H1 (cell line): Measurements from ENCODE around the gene VPS13D. TPM values are rescaled to one million over a fixed set of nuclear protein-coding genes. Genes with fewer than 3 reads are reported as not detected.

Experiments
- CTCF ChIA-PET: fragments of 300-600 bp; sonication (Branson Sonifier 250); formaldehyde crosslinking; loops from one replicate; lab custom pipeline; 2021; ENCODE audit not compliant: partially characterized antibody; lab: Charles Lee
- POLR2A ChIA-PET: fragments of 300-600 bp; sonication (Branson Sonifier 250); formaldehyde crosslinking; loops from one replicate; lab custom pipeline; 2021; ENCODE audit warnings: inconsistent platforms; ENCODE audit not compliant: partially characterized antibody; lab: Charles Lee
- DNase-seq, 2 experiments: peaks; one replicate each; pipeline versions ENCODE4 v3.0.0 to v3.0.0-alpha.2; 2010 to 2022; ENCODE audit warnings: low spot score in 2 of 2, low read depth in 1 of 2, mixed read lengths in 1 of 2
- FAIRE-seq: peaks from 2 replicates; lab custom pipeline; 2011; peaks lifted over from hg19 to GRCh38; lab: Jason Lieb, UNC
- H2AFZ ChIP-seq: 2 replicates; pipeline ENCODE4 v1.8.1; 2012; ENCODE audit warnings: low read length, inconsistent platforms
- H2AK5ac ChIP-seq: 2 replicates; pipeline ENCODE4 v1.6.1; 2013; ENCODE audit warnings: low read depth, low read length
- H2BK120ac ChIP-seq: replicated peaks from 2 replicates; pipeline ENCODE3; 2013; ENCODE audit warnings: low read depth, low read length, inconsistent platforms
- H2BK12ac ChIP-seq: 2 replicates; pipeline ENCODE4 v1.6.1; 2013; ENCODE audit warnings: low read depth, low read length
- H2BK15ac ChIP-seq: 2 replicates; pipeline ENCODE4 v1.6.1; 2013; ENCODE audit warnings: low read length
- H2BK20ac ChIP-seq: 2 replicates; pipeline ENCODE4 v1.6.1; 2013; ENCODE audit warnings: low read length
- H2BK5ac ChIP-seq: 2 replicates; pipeline ENCODE4 v1.6.1; 2013; ENCODE audit warnings: low read depth, low read length
- H3K14ac ChIP-seq: 2 replicates; pipeline ENCODE4 v1.6.1; 2013; ENCODE audit warnings: inconsistent platforms; ENCODE audit not compliant: insufficient read length
- H3K18ac ChIP-seq: 2 replicates; pipeline ENCODE4 v1.6.1; 2013; ENCODE audit warnings: low read length; ENCODE audit errors: extremely low read depth
- H3K23ac ChIP-seq: 2 replicates; pipeline ENCODE4 v1.6.1; 2013; ENCODE audit warnings: inconsistent platforms; ENCODE audit not compliant: insufficient read length
- H3K23me2 ChIP-seq: 2 replicates; pipeline ENCODE4 v1.6.1; 2013; ENCODE audit warnings: low read depth, low read length
- H3K27ac ChIP-seq: 2 replicates; pipeline ENCODE4 v1.6.1; 2011; ENCODE audit warnings: low read depth, low read length, inconsistent platforms
- H3K27me3 ChIP-seq, 4 experiments: replicated peaks in 1 of 4; 1 replicate in 1 of 4; 2 replicates in 3 of 4; pipeline versions ENCODE4 v1.6.1 to v1.8.1; 2011 to 2013; ENCODE audit warnings: low read length in 3 of 4, mild to moderate bottlenecking in 3 of 4, inconsistent platforms in 2 of 4, mixed read lengths in 2 of 4, moderate library complexity in 1 of 4; ENCODE audit not compliant: control insufficient read depth in 3 of 4, insufficient read depth in 3 of 4; ENCODE audit errors: extremely low read depth in 1 of 4
- H3K36me3 ChIP-seq, 4 experiments: 2 replicates each; pipeline versions ENCODE4 v1.6.1 to v1.8.1; 2011 to 2013; ENCODE audit warnings: mild to moderate bottlenecking in 4 of 4, low read length in 3 of 4, moderate library complexity in 2 of 4, control low read depth in 1 of 4, inconsistent platforms in 1 of 4; ENCODE audit not compliant: insufficient read depth in 4 of 4, control insufficient read depth in 2 of 4
- H3K4ac ChIP-seq: replicated peaks from 2 replicates; pipeline ENCODE3; 2013; ENCODE audit warnings: low read length, low read depth, mixed read lengths, inconsistent platforms; ENCODE audit not compliant: insufficient read length
- H3K4me1 ChIP-seq, 4 experiments: replicated peaks in 1 of 4; 1 replicate in 1 of 4; 2 replicates in 3 of 4; pipeline versions ENCODE4 v1.6.1 to v1.8.1; 2011 to 2013; ENCODE audit warnings: low read length in 3 of 4, inconsistent platforms in 2 of 4, mixed read lengths in 1 of 4; ENCODE audit not compliant: insufficient read depth in 4 of 4, control insufficient read depth in 3 of 4
- H3K4me2 ChIP-seq, 2 experiments: 2 replicates each; pipeline versions ENCODE4 v1.6.1 to v1.8.1; 2011 to 2013; ENCODE audit warnings: low read depth in 2 of 2, low read length in 2 of 2, control low read depth in 1 of 2, inconsistent platforms in 1 of 2, mild to moderate bottlenecking in 1 of 2; ENCODE audit not compliant: insufficient read depth in 1 of 2
- H3K4me3 ChIP-seq, 4 experiments: fragments of 200-600, 300-600 bp in 1 of 4; sonication (generic), shearing (Covaris generic), sonication (Bioruptor Twin) in 1 of 4; 2 replicates each; pipeline versions ENCODE4 v1.5.1 to v1.8.1; 2011 to 2016; ENCODE audit warnings: low read length in 4 of 4, low read depth in 3 of 4, control low read depth in 2 of 4, inconsistent platforms in 2 of 4, mild to moderate bottlenecking in 2 of 4, mixed read lengths in 1 of 4, moderate library complexity in 1 of 4; ENCODE audit not compliant: insufficient read depth in 2 of 4; ENCODE audit errors: extremely low read depth in 1 of 4
- H3K56ac ChIP-seq: replicated peaks from 2 replicates; pipeline ENCODE3; 2013; ENCODE audit warnings: low read depth, mild to moderate bottlenecking, mixed read lengths, low read length, inconsistent platforms; ENCODE audit not compliant: insufficient read length
- H3K79me1 ChIP-seq: 2 replicates; pipeline ENCODE4 v1.6.1; 2013; ENCODE audit warnings: low read depth, low read length, control low read depth
- H3K79me2 ChIP-seq, 2 experiments: 2 replicates each; pipeline versions ENCODE4 v1.6.1 to v1.8.1; 2012 to 2013; ENCODE audit warnings: low read length in 2 of 2, mild to moderate bottlenecking in 2 of 2, inconsistent platforms in 1 of 2; ENCODE audit not compliant: insufficient read depth in 2 of 2, control insufficient read depth in 1 of 2
- H3K9ac ChIP-seq, 4 experiments: replicated peaks in 1 of 4; 1 replicate in 1 of 4; 2 replicates in 3 of 4; pipeline versions ENCODE4 v1.6.1 to v1.8.1; 2011 to 2013; ENCODE audit warnings: low read depth in 3 of 4, low read length in 3 of 4, control low read depth in 2 of 4, mild to moderate bottlenecking in 2 of 4, moderate library complexity in 2 of 4, inconsistent platforms in 1 of 4; ENCODE audit errors: extremely low read depth in 1 of 4
- H3K9me3 ChIP-seq, 2 experiments: 2 replicates each; pipeline versions ENCODE4 v1.6.1 to v1.8.1; 2012 to 2013; ENCODE audit warnings: mild to moderate bottlenecking in 2 of 2, moderate library complexity in 2 of 2, control low read depth in 1 of 2, inconsistent platforms in 1 of 2, low read depth in 1 of 2, low read length in 1 of 2, mixed read lengths in 1 of 2; ENCODE audit not compliant: insufficient read depth in 2 of 2
- H4K20me1 ChIP-seq, 2 experiments: replicated peaks in 1 of 2; 2 replicates each; pipeline versions ENCODE3 to v1.8.1; 2011 to 2013; ENCODE audit warnings: inconsistent platforms in 2 of 2, low read length in 2 of 2, mild to moderate bottlenecking in 1 of 2; ENCODE audit not compliant: insufficient read depth in 2 of 2, control insufficient read depth in 1 of 2
- H4K5ac ChIP-seq: 2 replicates; pipeline ENCODE4 v1.6.1; 2013; ENCODE audit warnings: low read length, low read depth, mixed read lengths, inconsistent platforms; ENCODE audit not compliant: insufficient read length
- H4K8ac ChIP-seq: 2 replicates; pipeline ENCODE4 v1.8.0; 2013; ENCODE audit warnings: mild to moderate bottlenecking, moderate library complexity, low read length, inconsistent platforms; ENCODE audit not compliant: insufficient read depth; ENCODE audit errors: extremely low read depth
- H4K91ac ChIP-seq: replicated peaks from 2 replicates; pipeline ENCODE3; 2013; ENCODE audit warnings: low read length, mixed read lengths, inconsistent platforms; ENCODE audit not compliant: insufficient read length
- CHD1 ChIP-seq: IDR thresholded peaks from 2 replicates; pipeline ENCODE4 v1.6.1; 2012; ENCODE audit warnings: low read depth, low read length, improper control_type of control experiment
- CREB1 ChIP-seq: IDR thresholded peaks from 2 replicates; pipeline ENCODE4 v1.6.1; 2012; ENCODE audit warnings: inconsistent platforms
- EP300 ChIP-seq, 2 experiments: IDR thresholded peaks; 1 replicate in 1 of 2; 2 replicates in 1 of 2; pipeline ENCODE4 v1.6.1; 2011 to 2012; ENCODE audit warnings: low read depth in 2 of 2, low read length in 2 of 2, mild to moderate bottlenecking in 2 of 2, borderline replicate concordance in 1 of 2, inconsistent platforms in 1 of 2, moderate library complexity in 1 of 2
- FOSL1 ChIP-seq: IDR thresholded peaks from 2 replicates; pipeline ENCODE4 v1.6.1; 2011; ENCODE audit warnings: mild to moderate bottlenecking, low read depth, low read length, moderate library complexity; ENCODE audit not compliant: insufficient read depth
- KDM5A ChIP-seq: fragments of 200-600 bp; IDR thresholded peaks from 2 replicates; pipeline ENCODE4 v1.7.1; 2012; ENCODE audit warnings: mild to moderate bottlenecking, low read length, inconsistent platforms, mixed read lengths
- POLR2AphosphoS5 ChIP-seq: IDR thresholded peaks from 2 replicates; pipeline ENCODE4 v1.6.1; 2011; ENCODE audit warnings: low read depth, low read length
- RAD21 ChIP-seq, 2 experiments: IDR thresholded peaks in 1 of 2; conservative IDR thresholded peaks in 1 of 2; 2 replicates each; pipeline ENCODE4 v1.6.1; 2011; ENCODE audit warnings: low read depth in 2 of 2, low read length in 2 of 2, improper control_type of control experiment in 1 of 2, inconsistent platforms in 1 of 2, mild to moderate bottlenecking in 1 of 2, moderate library complexity in 1 of 2
- SIRT6 ChIP-seq: IDR thresholded peaks from one replicate; pipeline ENCODE4 v1.7.1; 2012; ENCODE audit warnings: low read length, inconsistent platforms
- SP4 ChIP-seq: IDR thresholded peaks from 2 replicates; pipeline ENCODE4 v1.6.1; 2012; ENCODE audit warnings: low read length, inconsistent platforms
- SRF ChIP-seq: IDR thresholded peaks from 2 replicates; pipeline ENCODE4 v1.6.1; 2011; ENCODE audit warnings: mild to moderate bottlenecking, low read depth, low read length, moderate library complexity
- TBP ChIP-seq: IDR thresholded peaks from 2 replicates; pipeline ENCODE4 v1.6.1; 2011; ENCODE audit warnings: low read depth, low read length, improper control_type of control experiment
- TCF12 ChIP-seq: IDR thresholded peaks from 2 replicates; pipeline ENCODE4 v1.6.1; 2011; ENCODE audit warnings: low read depth, mild to moderate bottlenecking, low read length
- YY1 ChIP-seq: IDR thresholded peaks from 2 replicates; pipeline ENCODE4 v1.6.1; 2011; ENCODE audit warnings: low read depth, mild to moderate bottlenecking, low read length
- WGBS, 2 experiments: shearing (Covaris generic) in 1 of 2; methylation state at CpG; one replicate each; pipeline versions ENCODE4 v1.1.6 to v1.1.7; 2013 to 2015; ENCODE audit warnings: low lambda C conversion rate in 2 of 2, mixed read lengths in 2 of 2, inconsistent platforms in 1 of 2, low coverage in 1 of 2, missing lambda C conversion rate in 1 of 2; ENCODE audit not compliant: insufficient replicate concordance in 2 of 2, insufficient coverage in 1 of 2, insufficient read length in 1 of 2; ENCODE audit errors: extremely low coverage in 1 of 2, missing lambda C conversion rate in 1 of 2; 5-methylcytosine and 5-hydroxymethylcytosine counted together
- polyA plus RNA-seq, 7 experiments: library from polyadenylated mRNA; depleted of rRNA in 3 of 7; stranded (reverse) in 5 of 7; unstranded in 2 of 7; fragments of >200 nt in 5 of 7; fragments of 200-250 nt in 2 of 7; gene quantifications; 1 replicate in 5 of 7; 2 replicates in 1 of 7; 4 replicates in 1 of 7; pipeline versions ENCODE4 v1.2.1 to v1.2.3, GENCODE V29; 2011 to 2013; ENCODE audit warnings: missing spikeins in 2 of 7, mixed read lengths in 2 of 7
- total RNA-seq: library from RNA; stranded (reverse); fragmentation: NEBNext Ultra II Directional; extraction: Animal tissue kit (Norgen Biotek cat#: 25700); gene quantifications from 2 replicates; pipeline ENCODE4 v1.2.1, GENCODE V29; 2021

VPS13D gene
- total and polyA plus RNA-seq, 2 of the 8 experiments (the other 6 are each of a cell fraction or from before 2014, with no cell fraction given) = 10.9 to 31.2 TPM

- no peaks in the 10 kb centered on the region for H3K23me2 ChIP-seq
- H2BK15ac ChIP-seq = no peak overlapping the region
- 94% methylated on average over 7 of the region's 7 CpGs; no CpG with 5 or more reads in 1 of the 2 experiments for WGBS, 2 experiments
- H3K27me3 ChIP-seq = no peaks in the 10 kb centered on the region
- no peaks in the 10 kb centered on the region for H3K79me1 ChIP-seq
- no peaks in the 10 kb centered on the region for H3K4me1 ChIP-seq
- H2BK12ac ChIP-seq = no peak overlapping the region
- H4K5ac ChIP-seq = no peak overlapping the region
- no peak overlapping the region for H2AK5ac ChIP-seq
- no peak overlapping the region for H3K4me2 ChIP-seq
- H3K9me3 ChIP-seq = peaks cover 7 to 8% of the 10 kb centered on the region in 2 experiments; a peak in 2 of 4 replicates
- H3K9ac ChIP-seq = no peak overlapping the region
- no peak overlapping the region for H4K8ac ChIP-seq
- no peak overlapping the region for H4K91ac ChIP-seq
- H3K23ac ChIP-seq = no peak overlapping the region
- POLR2A ChIA-PET = no interaction called here
- H3K4ac ChIP-seq = no peak overlapping the region
- H3K27ac ChIP-seq = no peak overlapping the region
- TF ChIP-seq POLR2AphosphoS5 (no peak), KDM5A (no peak), SIRT6 (no peak), FOSL1 (no peak), SP4 (no peak), RAD21 (IDR thresholded peaks at IDR 0.05 in 1 of 2, conservative IDR thresholded peaks at IDR 0.05 in 1 of 2; ENCODE audit: low read depth in 2 of 2, low read length in 2 of 2) (no peak), TBP (no peak), CHD1 (no peak), CREB1 (no peak), YY1 (no peak), SRF (no peak), TCF12 (no peak), EP300 (IDR thresholded peaks at IDR 0.05; ENCODE audit: borderline replicate concordance in 1 of 2, low read depth in 2 of 2, low read length in 2 of 2) (no peak)
- H3K14ac ChIP-seq = no peak overlapping the region
- H4K20me1 ChIP-seq = no peaks in the 10 kb centered on the region
- DNase-seq = no peak
- H3K18ac ChIP-seq = no peak overlapping the region
- H2BK5ac ChIP-seq = no peak overlapping the region
- H3K56ac ChIP-seq = no peak overlapping the region
- H3K36me3 ChIP-seq = peaks cover 0 to 20% (median 5%) of the 10 kb centered on the region in 4 experiments; a peak in 4 of 8 replicates
- no peak overlapping the region for H3K4me3 ChIP-seq
- no peak for FAIRE-seq
- H2BK120ac ChIP-seq = no peak overlapping the region
- no peak overlapping the region for H2BK20ac ChIP-seq
- CTCF ChIA-PET = interaction anchor here (0.6 kb wide), 1 partner anchor 128 kb away, joined by 3 read pairs; no protein-coding TSS in a partner anchor
- H3K79me2 ChIP-seq = no peaks in the 10 kb centered on the region
- H2AFZ ChIP-seq = no peak overlapping the region
Measured at GRCh38 chr1:12413664-12414410, 184.0 kb downstream of the VPS13D start.
